HCT116 (cell line): Measurements from ENCODE around the gene PARVA.

ENCODE experiments used
- POLR2AphosphoS5 ChIP-seq: IDR thresholded peaks from 2 replicates; pipeline ENCODE4 v1.6.1; 2011; ENCODE audit warnings: mild to moderate bottlenecking, low read depth, low read length, moderate library complexity
- YY1 ChIP-seq: IDR thresholded peaks from 2 replicates; pipeline ENCODE4 v1.6.1; 2011; ENCODE audit warnings: low read length, low read depth, moderate library complexity, mild to moderate bottlenecking; ENCODE audit not compliant: insufficient replicate concordance; ENCODE audit errors: extremely low read depth
- TF ChIP-seq, protein P1 (sequence below): IDR thresholded peaks from 2 replicates; pipeline ENCODE4 v1.6.1; 2012

DNA sequence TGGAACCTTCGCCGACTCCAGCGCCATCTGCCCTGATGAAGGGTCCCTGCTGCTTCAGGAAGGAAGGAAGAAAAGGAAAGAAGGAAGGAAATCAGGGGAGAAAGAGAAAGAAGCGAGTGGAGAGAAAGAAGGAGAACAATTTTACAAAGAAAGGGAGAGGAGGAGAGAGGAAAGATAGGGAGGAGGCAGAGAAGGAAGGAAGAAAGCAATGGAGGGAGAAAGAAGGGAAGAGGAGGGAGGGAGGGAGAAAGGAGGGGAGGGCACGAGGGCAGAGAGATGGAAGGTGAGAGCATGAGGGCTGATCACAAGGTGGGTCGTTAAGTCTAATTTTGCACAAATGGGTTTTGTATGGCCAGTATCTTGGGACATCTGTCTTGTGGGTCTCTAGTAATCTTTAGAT, 39.2 kb downstream of the PARVA start:
- TF ChIP-seq, protein P1, sequence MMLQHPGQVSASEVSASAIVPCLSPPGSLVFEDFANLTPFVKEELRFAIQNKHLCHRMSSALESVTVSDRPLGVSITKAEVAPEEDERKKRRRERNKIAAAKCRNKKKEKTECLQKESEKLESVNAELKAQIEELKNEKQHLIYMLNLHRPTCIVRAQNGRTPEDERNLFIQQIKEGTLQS, result no peak
- TF ChIP-seq YY1 (no peak), POLR2AphosphoS5 (no peak)
